Measurements from ENCODE around the gene KRTAP5-5. TPM values are rescaled to one million over a fixed set of nuclear protein-coding genes. Genes with fewer than 3 reads are reported as not detected.

Gene KRTAP5-5
- total RNA-seq, 1 donor from 2014 or later: not detected

DNA sequence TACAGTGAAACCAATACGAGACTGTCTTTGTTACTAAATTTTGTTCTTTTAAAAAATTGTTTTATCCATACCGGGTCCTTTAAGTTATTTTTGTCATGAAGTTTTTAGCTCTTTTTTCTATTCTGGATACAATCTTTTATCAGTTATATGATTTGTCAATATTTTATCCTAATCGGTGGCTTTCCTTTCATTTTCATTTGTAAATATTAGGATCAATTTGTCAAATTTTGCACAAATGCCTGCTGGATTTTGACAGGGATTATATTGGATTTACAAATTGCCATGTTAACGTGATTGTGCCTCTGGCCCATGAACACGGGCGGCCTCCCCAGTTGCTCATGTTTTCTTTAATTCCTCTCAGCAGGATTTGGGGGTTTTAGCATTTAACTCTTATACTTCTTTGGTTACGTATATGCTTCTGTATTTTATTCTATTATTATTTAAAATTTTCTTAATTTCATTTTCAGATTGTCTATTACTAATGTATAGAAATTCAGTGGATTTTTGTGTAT, 46.7 kb downstream of the KRTAP5-5 start:
- DNase-seq (ENCODE audit: low spot score): no peak

DNA sequence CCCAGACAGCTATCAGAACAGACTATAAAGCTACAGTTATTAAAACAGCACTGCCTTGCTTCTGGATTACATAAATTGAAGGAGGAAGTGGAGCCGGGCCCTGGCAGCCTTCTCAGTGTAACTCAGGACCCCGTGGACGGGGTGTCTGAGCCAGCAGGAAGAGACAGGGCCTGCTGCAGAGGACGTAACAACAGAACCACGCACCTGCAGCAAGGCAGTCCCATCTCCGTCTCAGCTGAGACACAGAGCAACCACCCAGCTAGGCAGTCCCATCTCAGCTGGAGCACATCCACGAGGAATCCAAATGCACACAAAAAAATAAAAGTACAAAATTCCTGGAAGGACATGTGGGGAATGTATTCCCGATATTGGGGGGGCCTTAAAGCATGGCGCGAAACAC, 50.3 kb downstream of the KRTAP5-5 start:
- DNase-seq (ENCODE audit: low spot score): no peak

Other genes with a start within 250 kb of the KRTAP5-5 start
- 1.7 TPM for gene BRSK2, start 239.8 kb upstream of the KRTAP5-5 start, total RNA-seq
- gene MOB2, start 143.0 kb upstream of the KRTAP5-5 start, total RNA-seq: 61.5 TPM
- gene DUSP8, start 57.5 kb upstream of the KRTAP5-5 start, total RNA-seq: 6.0 TPM
- gene KRTAP5-1, start 44.5 kb upstream of the KRTAP5-5 start, total RNA-seq: not detected
- not detected for gene KRTAP5-2, start 31.5 kb upstream of the KRTAP5-5 start, total RNA-seq
- gene KRTAP5-3, start 21.3 kb upstream of the KRTAP5-5 start, total RNA-seq: not detected
- not detected for gene KRTAP5-4, start 7.6 kb upstream of the KRTAP5-5 start, total RNA-seq
- not detected for gene KRTAP5-6, start 67.4 kb downstream of the KRTAP5-5 start, total RNA-seq
- 49.2 TPM for gene IFITM10, start 120.8 kb downstream of the KRTAP5-5 start, total RNA-seq
- 1,385 TPM for gene CTSD, start 134.2 kb downstream of the KRTAP5-5 start, total RNA-seq
- gene SYT8, start 205.2 kb downstream of the KRTAP5-5 start, total RNA-seq: 159 TPM
- gene TNNI2, start 209.2 kb downstream of the KRTAP5-5 start, total RNA-seq: 45.0 TPM
- 47.4 TPM for gene LSP1, start 223.3 kb downstream of the KRTAP5-5 start, total RNA-seq

Measured in ureter (tissue), 1 donor.